Measurements from ENCODE around the gene SLC35G6. TPM values are rescaled to one million over a fixed set of nuclear protein-coding genes. Genes with fewer than 3 reads are reported as not detected.

The SLC35G6 gene
- total and polyA plus RNA-seq, 2 of the 13 experiments (the other 11 are each of a cell fraction or from before 2014, with no cell fraction given) = 0.07 TPM; not detected in 1

- TF ChIP-seq FUBP1 (CRISPR knock-in tag; IDR thresholded peaks at IDR 0.05; ENCODE audit: borderline replicate concordance) = no peak
- no peak for TF ChIP-seq ZNF639 (CRISPR knock-in tag; conservative IDR thresholded peaks at IDR 0.05)
- no peak for TF ChIP-seq TEAD2 (CRISPR knock-in tag; IDR thresholded peaks at IDR 0.05)
- TF ChIP-seq NFE2L1 (CRISPR knock-in tag; IDR thresholded peaks at IDR 0.05; ENCODE audit: borderline replicate concordance) = no peak
- no peak for TF ChIP-seq ELK4 (CRISPR knock-in tag; IDR thresholded peaks at IDR 0.05; ENCODE audit: borderline replicate concordance)
- peak; percentile 50; the same call in 1 of the 2 replicates for TF ChIP-seq TFDP2 (CRISPR knock-in tag; IDR thresholded peaks at IDR 0.05)
- TF ChIP-seq CHD4 (IDR thresholded peaks at IDR 0.05; ENCODE audit: borderline replicate concordance, low read length) = no peak
- 0 out of 2 replicates have a peak, but pooled peaks have one; percentile 51 for TF ChIP-seq ZNF770 (CRISPR knock-in tag; IDR thresholded peaks at IDR 0.05)
- no peak for TF ChIP-seq DBP (CRISPR knock-in tag; IDR thresholded peaks at IDR 0.05; ENCODE audit: not compliant biosample characterization)
- peak; percentile 78; the same call in 1 of the 2 replicates for TF ChIP-seq ZNF747 (CRISPR knock-in tag; IDR thresholded peaks at IDR 0.05; ENCODE audit: borderline replicate concordance)
- TF ChIP-seq ZNF75D (CRISPR knock-in tag; IDR thresholded peaks at IDR 0.05; ENCODE audit: borderline replicate concordance) = no peak
- TF ChIP-seq JARID2 (CRISPR knock-in tag; IDR thresholded peaks at IDR 0.05; ENCODE audit: insufficient replicate concordance) = no peak
- no peak for TF ChIP-seq ONECUT2 (CRISPR knock-in tag; IDR thresholded peaks at IDR 0.05)
- peak; percentile 74 for TF ChIP-seq PHF8 (CRISPR knock-in tag; IDR thresholded peaks at IDR 0.05)
- no peak for TF ChIP-seq CERS6 (CRISPR knock-in tag; IDR thresholded peaks at IDR 0.05)
- no peak for TF ChIP-seq RBM22 (optimal IDR thresholded peaks at IDR 0.05; ENCODE audit: low read length)
Measured at GRCh38 chr17:7444682-7445618, 36.3 kb upstream of the SLC35G6 start, which contains the start of gene CHRNB1 (continued).

Data from HepG2 (cell line).